22Rv1 (cell line): Measurements from ENCODE around the gene ZCCHC2.

Experiments
- ZFX ChIP-seq: fragments of 450-650 bp; IDR thresholded peaks from 2 replicates; pipeline ENCODE4 v1.6.1; 2017; ENCODE audit warnings: antibody characterized with exemption, borderline replicate concordance
- TF ChIP-seq, protein P1 (sequence below): fragments of 450-650 bp; IDR thresholded peaks from 2 replicates; pipeline ENCODE4 v1.5.1; 2017; ENCODE audit warnings: mild to moderate bottlenecking

DNA sequence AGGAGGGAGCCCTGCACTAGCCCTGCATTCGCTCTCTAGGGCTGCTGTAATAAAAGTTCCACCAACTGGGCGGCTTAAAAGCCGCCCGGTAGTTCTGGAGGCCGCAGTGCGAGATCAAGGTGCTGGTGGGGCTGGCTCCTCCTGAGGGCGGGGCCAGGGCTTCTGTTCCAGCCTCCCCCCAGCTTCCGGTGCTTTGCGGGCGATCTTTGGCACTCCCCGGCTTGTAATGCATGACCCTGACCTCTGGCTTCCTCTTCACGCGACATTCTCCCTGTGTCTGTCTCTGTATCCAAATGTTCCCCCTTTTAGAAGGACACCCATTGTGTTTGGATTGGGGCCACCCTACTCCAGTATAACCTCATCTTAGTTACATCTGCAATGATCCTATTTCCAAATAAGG, 84.5 kb downstream of the ZCCHC2 start:
- TF ChIP-seq, protein P1, sequence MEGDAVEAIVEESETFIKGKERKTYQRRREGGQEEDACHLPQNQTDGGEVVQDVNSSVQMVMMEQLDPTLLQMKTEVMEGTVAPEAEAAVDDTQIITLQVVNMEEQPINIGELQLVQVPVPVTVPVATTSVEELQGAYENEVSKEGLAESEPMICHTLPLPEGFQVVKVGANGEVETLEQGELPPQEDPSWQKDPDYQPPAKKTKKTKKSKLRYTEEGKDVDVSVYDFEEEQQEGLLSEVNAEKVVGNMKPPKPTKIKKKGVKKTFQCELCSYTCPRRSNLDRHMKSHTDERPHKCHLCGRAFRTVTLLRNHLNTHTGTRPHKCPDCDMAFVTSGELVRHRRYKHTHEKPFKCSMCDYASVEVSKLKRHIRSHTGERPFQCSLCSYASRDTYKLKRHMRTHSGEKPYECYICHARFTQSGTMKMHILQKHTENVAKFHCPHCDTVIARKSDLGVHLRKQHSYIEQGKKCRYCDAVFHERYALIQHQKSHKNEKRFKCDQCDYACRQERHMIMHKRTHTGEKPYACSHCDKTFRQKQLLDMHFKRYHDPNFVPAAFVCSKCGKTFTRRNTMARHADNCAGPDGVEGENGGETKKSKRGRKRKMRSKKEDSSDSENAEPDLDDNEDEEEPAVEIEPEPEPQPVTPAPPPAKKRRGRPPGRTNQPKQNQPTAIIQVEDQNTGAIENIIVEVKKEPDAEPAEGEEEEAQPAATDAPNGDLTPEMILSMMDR = no peak
- TF ChIP-seq ZFX = no peak
